HG03575 (cell line): ENCODE data around the gene C8A.

Experiments used
- ATAC-seq: cut with Tn5 transposase; IDR thresholded peaks from one replicate; pipeline ENCODE4 v1.9.1; 2021; ENCODE audit not compliant: unreplicated experiment, insufficient number of reproducible peaks, low FRiP score; ENCODE audit errors: extremely low read depth

The C8A gene

GRCh38 chr1:56873213-56873612 is 18.6 kb downstream of the C8A start:
- ATAC-seq, result no peak

- no peak for ATAC-seq
Measured at GRCh38 chr1:56874689-56875088, 20.1 kb downstream of the C8A start.

GRCh38 chr1:56877973-56878372 is 23.4 kb downstream of the C8A start:
- ATAC-seq, result no peak

- no peak for ATAC-seq
Measured at GRCh38 chr1:56880774-56881173, 26.2 kb downstream of the C8A start.

- ATAC-seq, result no peak
Measured at GRCh38 chr1:56881417-56881816, 26.8 kb downstream of the C8A start.

GRCh38 chr1:56890229-56890628 is 35.6 kb downstream of the C8A start:
- ATAC-seq, result no peak

GRCh38 chr1:56894014-56894413 is 39.4 kb downstream of the C8A start:
- ATAC-seq, result no peak

GRCh38 chr1:56897150-56898004 is 42.8 kb downstream of the C8A start:
- no peak for ATAC-seq

- no peak for ATAC-seq
Measured at GRCh38 chr1:56898005-56898373, 43.4 kb downstream of the C8A start.

GRCh38 chr1:56898879-56899278 is 44.3 kb downstream of the C8A start:
- no peak for ATAC-seq

GRCh38 chr1:56901716-56902115 is 47.1 kb downstream of the C8A start:
- ATAC-seq, result no peak

GRCh38 chr1:56903778-56904177 is 49.2 kb downstream of the C8A start:
- no peak for ATAC-seq

- ATAC-seq, result no peak
Measured at GRCh38 chr1:56904663-56905397, 50.2 kb downstream of the C8A start.

GRCh38 chr1:56905667-56906066 is 51.1 kb downstream of the C8A start:
- no peak for ATAC-seq

- no peak for ATAC-seq
Measured at GRCh38 chr1:56908619-56909221, 54.1 kb downstream of the C8A start.

- ATAC-seq, result no peak
Measured at GRCh38 chr1:56910441-56910985, 55.9 kb downstream of the C8A start.

- ATAC-seq, result no peak
Measured at GRCh38 chr1:56911098-56911938, 56.7 kb downstream of the C8A start.

GRCh38 chr1:56912325-56912724 is 57.7 kb downstream of the C8A start:
- no peak for ATAC-seq

- no peak for ATAC-seq
Measured at GRCh38 chr1:56915960-56916359, 61.4 kb downstream of the C8A start.
